ENCODE measurements around the gene MADD. TPM values are rescaled to one million over a fixed set of nuclear protein-coding genes. Genes with fewer than 3 reads are reported as not detected.
A peak's percentile ranks its signal among the peaks of the same experiment; 100 is the strongest.

The MADD gene
- total RNA-seq: 30.2 TPM

- DNase-seq: peak; percentile 90
Observed at GRCh38 chr11:47269829-47270305, at the start of gene MADD. TSS of gene MADD (plus strand) at chr11:47270133.

DNA sequence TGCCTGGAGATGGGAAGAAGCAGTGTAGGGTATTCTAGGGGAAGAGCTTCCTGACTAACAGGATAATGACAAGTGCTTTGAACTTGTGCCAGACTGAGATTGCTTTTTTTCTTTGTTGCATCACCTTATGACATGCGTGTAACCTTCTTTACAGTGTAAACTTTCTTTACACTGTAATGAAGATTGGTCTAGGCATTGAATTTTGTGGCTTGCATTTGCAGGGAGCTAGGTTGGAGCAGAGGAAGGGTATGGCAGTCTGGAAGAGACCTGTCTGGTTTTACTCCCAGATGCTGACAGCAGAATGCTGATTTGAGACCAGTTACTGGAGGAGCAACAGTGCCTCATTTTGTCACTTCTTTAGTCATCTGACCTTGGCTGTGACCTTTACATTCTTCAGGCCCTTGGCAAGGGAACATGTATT lies 49.5 kb upstream of the MADD start:
- no peak for DNase-seq

DNA sequence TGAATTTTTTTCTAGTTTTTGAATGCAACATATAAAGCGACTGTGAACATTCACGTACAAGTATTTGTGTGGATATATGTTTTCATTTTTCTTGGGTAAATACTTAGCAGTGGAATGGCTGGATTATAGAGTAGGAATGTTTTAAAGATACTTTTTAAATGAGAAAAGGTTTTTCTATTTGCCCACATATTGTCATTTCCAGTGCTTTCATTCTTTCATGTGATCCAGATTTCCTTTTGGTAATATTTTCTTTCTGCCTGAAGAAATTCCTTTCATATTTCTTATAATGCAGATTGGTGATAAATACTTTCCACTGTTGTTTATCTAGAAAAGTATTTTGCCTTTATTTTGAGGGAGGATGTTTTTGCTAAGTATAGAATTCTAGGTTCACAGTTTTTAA lies 47.2 kb upstream of the MADD start:
- no peak for DNase-seq

DNA sequence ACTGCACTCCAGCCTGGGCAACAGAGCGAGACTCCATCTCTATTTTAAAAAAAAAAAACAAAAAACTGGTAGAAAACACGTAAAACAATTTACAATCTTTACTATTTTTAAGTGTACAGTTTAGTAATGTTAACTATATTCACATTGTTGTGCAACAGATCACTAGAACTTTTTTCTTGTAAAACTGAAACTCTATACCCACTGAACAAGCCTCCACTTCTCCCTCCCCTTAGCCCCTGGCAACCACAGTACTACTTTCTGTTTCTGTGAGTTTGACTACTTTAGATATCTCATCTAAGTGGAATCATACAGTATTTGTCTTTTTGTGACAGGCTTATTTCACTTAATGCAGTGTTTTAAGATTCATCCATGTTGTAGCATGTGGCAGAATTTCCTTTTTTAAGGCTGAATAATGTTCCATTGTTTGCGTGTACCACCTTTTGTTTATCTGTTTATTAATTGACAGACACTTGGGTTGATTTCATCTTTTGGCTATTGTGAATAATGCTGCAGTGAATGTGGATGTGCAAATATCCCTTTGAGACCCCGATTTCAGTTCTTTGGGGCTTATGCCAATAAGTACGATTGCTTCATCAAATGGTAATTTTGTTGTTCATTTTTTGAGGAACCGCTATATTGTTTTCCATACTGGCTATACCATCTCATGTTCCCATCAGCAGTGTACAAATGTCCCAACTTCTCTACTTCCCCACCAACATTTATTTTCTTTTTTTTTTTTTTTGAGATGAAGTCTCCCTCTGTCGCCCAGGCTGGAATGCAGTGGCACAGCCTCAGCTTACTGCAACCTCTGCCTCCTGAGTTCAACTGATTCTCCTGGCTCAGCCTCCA lies 44.2 kb upstream of the MADD start:
- DNase-seq: no peak

- DNase-seq: no peak
Observed at GRCh38 chr11:47229161-47229560, 40.8 kb upstream of the MADD start.

DNA sequence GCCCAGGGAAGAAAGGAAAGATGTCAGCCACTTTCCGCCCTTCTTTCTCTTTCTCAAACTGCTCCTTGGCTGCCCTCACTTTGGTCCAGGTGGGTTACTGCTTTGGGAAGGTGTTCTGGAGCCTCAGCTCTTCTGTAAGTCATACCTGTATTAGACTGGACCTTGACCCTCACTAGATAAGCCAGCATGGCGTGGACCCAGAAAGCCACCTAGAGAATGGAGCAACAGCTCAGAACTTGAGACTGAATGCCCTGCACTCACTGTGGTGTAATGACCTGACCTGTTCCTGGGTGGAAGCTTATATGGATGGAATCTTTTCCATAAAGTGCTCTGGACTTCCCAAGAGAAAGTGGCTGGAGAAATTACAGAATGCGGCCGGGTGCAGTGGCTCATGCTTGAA lies 36.9 kb upstream of the MADD start:
- DNase-seq: no peak

- DNase-seq: no peak
Observed at GRCh38 chr11:47233989-47234668, 35.8 kb upstream of the MADD start.

DNA sequence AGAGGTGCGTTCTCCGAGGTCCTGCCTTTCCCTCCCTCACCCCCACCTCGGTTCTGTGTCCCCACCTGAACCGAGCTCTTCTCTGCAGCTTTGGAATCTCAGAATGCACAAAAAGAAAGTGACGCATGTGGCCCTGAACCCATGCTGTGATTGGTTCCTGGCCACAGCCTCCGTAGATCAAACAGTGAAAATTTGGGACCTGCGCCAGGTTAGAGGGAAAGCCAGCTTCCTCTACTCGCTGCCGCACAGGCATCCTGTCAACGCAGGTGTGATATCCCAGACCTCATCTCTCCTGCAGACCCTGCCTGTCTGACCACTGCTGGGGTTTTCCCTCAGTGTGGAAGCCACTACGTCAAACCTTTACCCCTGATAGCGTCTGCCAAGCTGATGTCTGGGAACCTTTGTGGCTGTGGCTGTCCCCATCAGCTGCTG lies 35.2 kb upstream of the MADD start:
- DNase-seq: peak; percentile 54

DNA sequence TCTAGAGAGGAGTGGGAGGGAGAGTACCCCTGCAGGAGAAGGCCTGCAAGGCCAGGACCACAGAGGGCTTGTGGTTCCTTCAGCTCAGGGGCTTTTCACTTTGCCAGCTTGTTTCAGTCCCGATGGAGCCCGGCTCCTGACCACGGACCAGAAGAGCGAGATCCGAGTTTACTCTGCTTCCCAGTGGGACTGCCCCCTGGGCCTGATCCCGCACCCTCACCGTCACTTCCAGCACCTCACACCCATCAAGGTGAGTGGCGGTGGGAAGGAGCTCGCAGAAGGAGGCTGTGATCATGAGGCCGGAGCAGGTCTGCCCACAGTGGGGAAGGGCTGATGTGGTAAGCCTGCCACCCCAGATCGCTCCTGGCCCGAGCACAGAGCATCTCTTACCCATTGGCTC lies 34.8 kb upstream of the MADD start:
- DNase-seq: no peak

- no peak for DNase-seq
Observed at GRCh38 chr11:47236482-47236881, 33.5 kb upstream of the MADD start.

- DNase-seq: no peak
Observed at GRCh38 chr11:47239852-47240251, 30.1 kb upstream of the MADD start.

- no peak for DNase-seq
Observed at GRCh38 chr11:47241841-47242301, 28.1 kb upstream of the MADD start.

DNA sequence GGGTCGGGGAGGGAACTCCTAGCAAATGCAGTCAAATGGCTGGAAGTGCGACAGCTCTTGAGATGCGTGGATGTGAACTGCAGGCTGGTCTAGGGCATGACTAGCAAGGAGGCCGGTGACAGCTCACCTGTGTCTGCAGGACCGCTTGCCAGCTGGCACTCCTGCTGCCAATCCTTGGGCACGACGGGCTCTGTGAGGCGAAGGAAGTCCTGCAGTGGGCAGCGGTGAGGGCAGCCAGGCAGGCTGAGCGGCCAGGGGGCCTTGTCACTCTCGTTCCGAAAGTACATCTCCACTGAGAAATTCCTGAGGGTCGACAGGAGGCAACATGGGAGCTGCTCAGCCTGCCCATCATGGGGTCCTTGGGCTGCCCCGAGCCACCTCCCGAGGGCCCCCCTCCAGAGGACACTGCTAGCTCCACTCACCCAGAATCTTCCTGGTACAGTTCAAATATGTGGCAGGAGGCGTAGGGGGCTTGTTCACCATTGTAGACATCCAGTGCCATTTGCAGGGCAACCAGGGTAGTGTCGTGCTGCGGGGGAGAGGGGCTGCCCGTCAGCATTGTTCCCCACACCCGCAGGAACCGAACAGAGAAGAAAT lies 27.2 kb upstream of the MADD start:
- DNase-seq: no peak

- DNase-seq: peak; percentile 43
Observed at GRCh38 chr11:47243454-47243853, 26.5 kb upstream of the MADD start.

- no peak for DNase-seq
Observed at GRCh38 chr11:47244448-47245350, 25.2 kb upstream of the MADD start.

DNA sequence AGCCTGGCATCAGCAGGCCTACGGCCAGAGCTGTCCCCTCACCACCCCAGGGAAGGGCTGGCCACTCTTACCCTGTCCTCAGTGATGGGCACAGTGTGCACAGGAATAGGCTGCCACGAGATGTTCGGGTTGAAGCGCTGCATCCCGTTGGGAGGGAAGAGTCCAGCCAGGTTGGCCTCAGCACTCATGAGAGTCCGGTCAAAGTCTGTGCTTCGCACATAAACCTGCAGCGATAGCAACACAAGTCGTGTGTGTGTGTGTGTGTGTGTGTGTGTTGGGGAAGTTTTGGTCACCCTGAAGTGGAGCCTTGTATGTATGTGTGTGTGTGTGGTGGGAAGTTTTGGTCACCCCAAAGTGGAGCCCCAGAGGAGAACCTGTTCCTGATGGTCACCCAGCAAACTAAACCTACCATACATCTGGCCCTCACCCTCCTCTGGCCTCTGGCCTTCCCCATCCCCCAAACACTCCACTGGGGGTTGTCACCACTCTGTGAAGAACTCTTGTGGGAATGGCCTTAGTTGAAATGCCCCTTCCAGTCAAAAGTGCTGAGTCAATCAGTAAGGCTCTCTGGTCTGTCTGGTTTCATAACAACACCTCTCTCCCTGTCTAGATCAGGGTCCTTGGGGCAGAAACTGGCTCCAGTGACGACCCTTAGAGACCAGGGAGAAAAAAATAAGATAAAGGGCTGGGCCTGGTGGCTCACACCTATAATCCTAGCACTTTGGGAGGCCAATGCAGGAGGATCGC lies 24.1 kb upstream of the MADD start:
- DNase-seq: no peak

DNA sequence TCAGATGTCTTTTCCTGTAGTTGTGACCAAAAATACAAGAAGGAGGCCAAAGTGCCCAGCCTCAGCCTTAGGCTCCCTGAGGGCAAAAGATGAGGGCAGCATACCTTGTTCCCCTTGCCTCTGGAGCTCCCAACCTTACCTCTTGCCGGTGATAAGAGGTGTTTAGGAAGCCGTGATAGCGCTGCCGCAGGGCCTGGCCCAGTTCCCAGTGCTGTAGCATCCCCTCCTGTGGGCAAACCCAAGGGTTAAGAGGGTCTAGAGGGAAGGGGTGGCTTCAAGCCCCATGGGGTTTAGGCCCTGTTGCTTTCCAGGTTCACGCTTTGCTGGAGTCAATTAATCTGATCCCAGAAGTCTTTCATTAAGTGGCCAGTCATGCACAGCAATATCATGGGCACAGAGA lies 22.4 kb upstream of the MADD start:
- DNase-seq: no peak

- DNase-seq: no peak
Observed at GRCh38 chr11:47248304-47248663, 21.6 kb upstream of the MADD start.

- DNase-seq: peak; percentile 95
Observed at GRCh38 chr11:47248664-47249377, 21.1 kb upstream of the MADD start, which contains the start of gene ACP2. TSS of gene ACP2 (minus strand) at chr11:47248814. CDS start at chr11:47248789, 25 bp downstream.

DNA sequence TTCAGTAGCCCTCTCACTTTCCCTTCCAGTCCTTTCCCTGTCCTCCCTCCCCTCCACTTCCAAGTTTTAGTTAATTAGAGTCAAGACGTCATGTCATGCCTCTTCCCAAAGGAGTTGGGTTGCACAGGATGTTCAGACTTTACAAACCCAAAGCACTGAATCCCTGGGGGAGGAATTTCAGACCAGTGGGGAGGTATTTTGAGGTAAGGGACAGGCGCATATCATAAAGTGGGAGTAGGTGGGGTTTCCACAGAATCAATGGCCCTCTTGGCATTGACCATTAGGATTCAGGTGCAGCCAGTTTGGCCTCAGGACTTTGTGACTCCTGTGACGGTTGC lies 20.6 kb upstream of the MADD start:
- no peak for DNase-seq

DNA sequence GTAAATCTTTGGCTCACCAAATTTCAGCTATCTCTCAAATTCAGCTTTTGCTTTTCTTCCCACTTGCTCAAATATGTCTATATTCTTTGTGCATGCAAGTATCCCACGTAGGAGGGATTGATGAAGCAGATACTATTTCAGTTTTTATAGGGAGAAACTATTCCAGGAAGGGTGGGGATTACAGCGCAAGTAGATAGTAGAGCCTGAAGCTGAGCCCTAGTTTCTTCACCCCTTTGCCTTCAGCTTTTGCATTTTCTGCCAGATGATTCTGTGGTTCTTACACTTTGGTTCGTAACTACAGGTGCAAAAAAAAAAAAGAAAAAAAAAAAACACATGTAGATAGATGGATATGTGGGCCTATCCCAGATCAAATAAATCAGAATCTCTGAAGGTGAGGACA lies 18.2 kb upstream of the MADD start:
- DNase-seq: no peak

Measured in tongue (tissue), 2 donors.